HepG2 (cell line): ENCODE measurements around the gene ZFP36. TPM values are rescaled to one million over a fixed set of nuclear protein-coding genes. Genes with fewer than 3 reads are reported as not detected.

Source experiments
- CBX2 ChIP-seq, 2 experiments: fragments of 200-600 bp in 1 of 2; sonication (generic); formaldehyde crosslinking in 1 of 2; IDR thresholded peaks; 2 replicates each; pipeline versions ENCODE4 v1.7.0 to v1.8.1; 2018 to 2022; ENCODE audit warnings: low read depth in 2 of 2, low read length in 1 of 2, mild to moderate bottlenecking in 1 of 2, missing genetic modification reagents in 1 of 2
- CREB1 ChIP-seq, 2 experiments: fragments of 450-650 bp in 1 of 2; IDR thresholded peaks; 2 replicates each; pipeline ENCODE4 v1.6.1; 2016 to 2017; ENCODE audit warnings: control low read depth in 1 of 2, mild to moderate bottlenecking in 1 of 2, missing compliant biosample characterization in 1 of 2, missing genetic modification characterization in 1 of 2
- FOXK2 ChIP-seq: fragments of 450-650 bp; IDR thresholded peaks from 2 replicates; pipeline ENCODE4 v1.6.1; 2016
- GLMP ChIP-seq: sonication (generic); formaldehyde crosslinking; IDR thresholded peaks from 2 replicates; pipeline ENCODE4 v1.9.0; 2021; ENCODE audit warnings: missing genetic modification reagents, mild to moderate bottlenecking, borderline replicate concordance
- HNRNPK ChIP-seq: fragments of 200-400 bp; formaldehyde crosslinking; IDR thresholded peaks from 2 replicates; pipeline ENCODE4 v1.6.1; 2018; ENCODE audit warnings: low read length, low read depth, moderate library complexity, mild to moderate bottlenecking; ENCODE audit not compliant: poor library complexity, severe bottlenecking
- IKZF1 ChIP-seq: fragments of 450-650 bp; IDR thresholded peaks from 2 replicates; pipeline ENCODE4 v1.7.1; 2016
- MXD3 ChIP-seq: IDR thresholded peaks from 2 replicates; pipeline ENCODE4 v1.6.1; 2016; ENCODE audit warnings: mild to moderate bottlenecking, missing biosample characterization, missing genetic modification reagents
- NBN ChIP-seq: fragments of 450-650 bp; conservative IDR thresholded peaks from 2 replicates; pipeline ENCODE4 v1.6.1; 2017
- PCBP2 ChIP-seq: fragments of 200-400 bp; formaldehyde crosslinking; optimal IDR thresholded peaks from 2 replicates; pipeline ENCODE3; 2018; ENCODE audit warnings: low read length, low read depth; ENCODE audit not compliant: poor library complexity, severe bottlenecking
- PRDM15 ChIP-seq: sonication (generic); formaldehyde crosslinking; IDR thresholded peaks from 2 replicates; pipeline ENCODE4 v1.4.0; 2020; ENCODE audit warnings: missing genetic modification reagents
- PTBP1 ChIP-seq: fragments of 200-400 bp; formaldehyde crosslinking; IDR thresholded peaks from 2 replicates; pipeline ENCODE4 v1.6.1; 2018; ENCODE audit warnings: low read length, low read depth; ENCODE audit not compliant: poor library complexity, severe bottlenecking
- TFAP4 ChIP-seq: sonication (generic); IDR thresholded peaks from 2 replicates; pipeline ENCODE4 v1.6.1; 2016; ENCODE audit warnings: low read depth, borderline replicate concordance
- YEATS4 ChIP-seq: sonication (generic); formaldehyde crosslinking; IDR thresholded peaks from 2 replicates; pipeline ENCODE4 v1.4.0; 2020; ENCODE audit warnings: missing genetic modification reagents, borderline replicate concordance
- ZBTB7B ChIP-seq: sonication (generic); formaldehyde crosslinking; IDR thresholded peaks from 2 replicates; pipeline ENCODE4 v1.4.0; 2020; ENCODE audit warnings: missing genetic modification reagents
- ZNF33B ChIP-seq: sonication (generic); formaldehyde crosslinking; IDR thresholded peaks from 2 replicates; pipeline ENCODE4 v1.5.1; 2020; ENCODE audit warnings: mild to moderate bottlenecking, missing genetic modification reagents
- ZNF569 ChIP-seq: sonication (generic); formaldehyde crosslinking; IDR thresholded peaks from 2 replicates; pipeline ENCODE4 v1.5.0; 2020; ENCODE audit warnings: mild to moderate bottlenecking, missing genetic modification reagents, moderate library complexity, borderline replicate concordance
- ZNF724P ChIP-seq: sonication (generic); formaldehyde crosslinking; IDR thresholded peaks from 2 replicates; pipeline ENCODE4 v1.8.0; 2022; ENCODE audit warnings: missing genetic modification reagents, borderline replicate concordance
- ZNF775 ChIP-seq: sonication (generic); formaldehyde crosslinking; IDR thresholded peaks from 2 replicates; pipeline ENCODE4 v1.4.0; 2020; ENCODE audit warnings: missing genetic modification reagents, mild to moderate bottlenecking, moderate library complexity, borderline replicate concordance
- ZNF782 ChIP-seq: sonication (generic); formaldehyde crosslinking; IDR thresholded peaks from 2 replicates; pipeline ENCODE4 v1.4.0; 2020; ENCODE audit warnings: missing genetic modification reagents, mild to moderate bottlenecking, borderline replicate concordance
- ZSCAN20 ChIP-seq: sonication (generic); formaldehyde crosslinking; IDR thresholded peaks from 2 replicates; pipeline ENCODE4 v1.4.0; 2020; ENCODE audit warnings: missing genetic modification reagents, mild to moderate bottlenecking, borderline replicate concordance
- polyA plus RNA-seq, 8 experiments: library from polyadenylated mRNA; depleted of rRNA in 3 of 8; stranded (reverse) in 7 of 8; unstranded in 1 of 8; fragments of >200 nt; fragmentation: Illumina TruSeq in 4 of 8; extraction: Trizol in 4 of 8; gene quantifications; 2 replicates each; pipeline versions ENCODE4 v1.2.1 to v1.2.3, GENCODE V29; 2011 to 2016; ENCODE audit warnings: low read depth in 4 of 8, missing spikeins in 1 of 8, mixed read lengths in 1 of 8; ENCODE audit not compliant: insufficient read depth in 1 of 8
- total RNA-seq, 5 experiments: library from RNA; depleted of rRNA; stranded (reverse); fragments of >200 nt; fragmentation: Illumina TruSeq; extraction: Trizol; gene quantifications; 2 replicates each; pipeline ENCODE4 v1.2.3, GENCODE V29; 2016; ENCODE audit warnings: low read depth in 1 of 5

Gene ZFP36
- total and polyA plus RNA-seq, 2 of the 13 experiments (the other 11 are each of a cell fraction or from before 2014, with no cell fraction given), result 1.4 to 1.7 TPM

- no peak for TF ChIP-seq IKZF1
- no peak for TF ChIP-seq PRDM15 (CRISPR knock-in tag)
- no peak for TF ChIP-seq ZNF775 (CRISPR knock-in tag)
- TF ChIP-seq ZBTB7B (CRISPR knock-in tag), result peak; percentile 76; the same call in 1 of the 2 replicates
- no peak for TF ChIP-seq ZNF33B (CRISPR knock-in tag)
- peak; percentile 84 for TF ChIP-seq CREB1 (IDR thresholded peaks at IDR 0.05)
- TF ChIP-seq CREB1 (CRISPR knock-in tag; IDR thresholded peaks at IDR 0.05), result peak; percentile 91
- TF ChIP-seq GLMP, result no peak
- no peak for TF ChIP-seq PCBP2
- peak; percentile 94; the same call in 1 of the 2 replicates for TF ChIP-seq ZNF569 (CRISPR knock-in tag)
- peak; percentile 43; the same call in 1 of the 2 replicates for TF ChIP-seq TFAP4
- 0 out of 2 replicates have a peak, but pooled peaks have one; percentile 11 for TF ChIP-seq YEATS4 (CRISPR knock-in tag)
- TF ChIP-seq ZSCAN20 (CRISPR knock-in tag), result no peak
- TF ChIP-seq HNRNPK, result no peak
- no peak for TF ChIP-seq NBN
- no peak; the same call in 1 of the 2 replicates for TF ChIP-seq ZNF782 (CRISPR knock-in tag)
- TF ChIP-seq FOXK2, result peak; percentile 58; the same call in 1 of the 2 replicates
- peak; percentile 32; the same call in 1 of the 2 replicates for TF ChIP-seq MXD3 (CRISPR knock-in tag)
- TF ChIP-seq PTBP1, result no peak
- peak; percentile 73; the same call in 1 of the 2 replicates for TF ChIP-seq ZNF724P (CRISPR knock-in tag)
- TF ChIP-seq CBX2 (IDR thresholded peaks at IDR 0.05; ENCODE audit: low read depth, low read length), result no peak
- no peak for TF ChIP-seq CBX2 (CRISPR knock-in tag; IDR thresholded peaks at IDR 0.05; ENCODE audit: low read depth)
Observed at GRCh38 chr19:39401549-39402345, 4.9 kb upstream of the ZFP36 start (continued).
